Stomach (tissue), 9 donors: ENCODE data around the gene ADAMTS6. TPM values are rescaled to one million over a fixed set of nuclear protein-coding genes. Genes with fewer than 3 reads are reported as not detected.

Experiments
- DNase-seq, 2 donors: peaks; one replicate each; pipeline versions ENCODE4 v3.0.0 to v3.0.0-alpha.2; 2013 to 2019
- H3K27ac ChIP-seq, 5 donors: fragments of 200-600 bp in 4 of 5; sonication (generic) in 4 of 5; one replicate each; pipeline ENCODE4 v1.5.1; 2013 to 2019; ENCODE audit warnings: mild to moderate bottlenecking in 1 of 5, moderate library complexity in 1 of 5
- H3K27me3 ChIP-seq, 3 donors: fragments of 200-600 bp; sonication (generic); one replicate each; pipeline ENCODE4 v1.5.1; 2017 to 2019; ENCODE audit warnings: mixed run types in 1 of 3
- H3K36me3 ChIP-seq, 4 donors: fragments of 200-600 bp; sonication (generic); 1 replicate in 3 of 4; 2 replicates in 1 of 4; pipeline ENCODE4 v1.5.1; 2016 to 2019
- H3K4me1 ChIP-seq, 4 donors: fragments of 200-600 bp; sonication (generic); one replicate each; pipeline ENCODE4 v1.5.1; 2016 to 2019
- H3K4me3 ChIP-seq, 4 donors: fragments of 200-600 bp; sonication (generic) in 3 of 4; one replicate each; pipeline ENCODE4 v1.5.1; 2016 to 2019; ENCODE audit warnings: mild to moderate bottlenecking in 1 of 4
- H3K9me3 ChIP-seq, 4 donors: fragments of 200-600 bp; sonication (generic); one replicate each; pipeline ENCODE4 v1.5.1; 2016 to 2019
- CTCF ChIP-seq, 7 experiments: fragments of 450-650 bp in 4 of 7; fragments of 200-600 bp in 3 of 7; sonication (generic) in 3 of 7; IDR thresholded peaks; one replicate each; pipeline ENCODE4 v1.5.1; 2016 to 2019; ENCODE audit warnings: antibody characterized with exemption in 7 of 7, control low read depth in 2 of 7, mild to moderate bottlenecking in 1 of 7
- EP300 ChIP-seq: sonication (generic); formaldehyde crosslinking; IDR thresholded peaks from one replicate; pipeline ENCODE4 v1.6.1; 2017; ENCODE audit warnings: antibody characterized with exemption
- POLR2A ChIP-seq, 4 donors: fragments of 450-650 bp; IDR thresholded peaks; one replicate each; pipeline ENCODE4 v1.6.1; 2016; ENCODE audit warnings: antibody characterized with exemption in 4 of 4, control low read depth in 2 of 4, mild to moderate bottlenecking in 1 of 4, moderate library complexity in 1 of 4
- POLR2AphosphoS5 ChIP-seq, 3 donors: sonication (generic); formaldehyde crosslinking; IDR thresholded peaks; one replicate each; pipeline ENCODE4 v1.6.1; 2016; ENCODE audit warnings: antibody characterized with exemption in 3 of 3
- WGBS, 5 donors: extraction: QIAGEN DNeasy Blood & Tissue Kit in 3 of 5; methylation state at CpG; one replicate each; pipeline versions ENCODE4 v1.1.5 to v1.1.7; 2013 to 2018; 5-methylcytosine and 5-hydroxymethylcytosine counted together
- intact Hi-C: fragments of 100-400 bp; cut with DNase I; formaldehyde crosslinking; loops from one replicate; pipeline ENCODE4 v1.15.1; 2023; ENCODE audit warnings: low total_unique reads
- polyA plus RNA-seq, 3 donors: library from polyadenylated mRNA; stranded (reverse); fragments of 200-250 nt; gene quantifications; one replicate each; pipeline ENCODE4 v1.2.3, GENCODE V29; 2013
- total RNA-seq, 5 donors: library from RNA; depleted of rRNA; stranded (reverse); fragments of >200 nt; gene quantifications; one replicate each; pipeline versions ENCODE4 v1.1.0 to v1.2.3, GENCODE V29; 2014 to 2016
- donor health status: healthy with polysubstance abuse.
- donor health status: Bipolar disorder and iron deficiency.
- donor health status: healthy.

Gene ADAMTS6
- total and polyA plus RNA-seq, 8 donors, result 0.15 to 43.3 (median 0.58) TPM; not detected in 1

GRCh38 chr5:65157906-65158603 is 323.7 kb downstream of the ADAMTS6 start:
- Histone ChIP-seq H3K36me3 (no peaks in the 10 kb centered on the region), H3K4me1 (no peaks in the 10 kb centered on the region), H3K27ac (no peak overlapping the region), H3K27me3 (no peaks in the 10 kb centered on the region), H3K4me3 (no peak overlapping the region), H3K9me3 (no peaks in the 10 kb centered on the region)
- TF ChIP-seq POLR2A (IDR thresholded peaks at IDR 0.05) (no peak), EP300 (no peak), CTCF (IDR thresholded peaks at IDR 0.05) (no peak), POLR2AphosphoS5 (IDR thresholded peaks at IDR 0.05) (no peak)
- DNase-seq, result no peak
- intact Hi-C loops, result no loop called here
- 67 to 74% (median 70%) methylated on average over 4 of the region's 4 CpGs for WGBS, 5 donors

GRCh38 chr5:65156933-65157332 is 324.8 kb downstream of the ADAMTS6 start:
- Histone ChIP-seq H3K27me3 (no peaks in the 10 kb centered on the region), H3K36me3 (no peaks in the 10 kb centered on the region), H3K27ac (no peak overlapping the region), H3K4me3 (no peak overlapping the region), H3K9me3 (no peaks in the 10 kb centered on the region), H3K4me1 (no peaks in the 10 kb centered on the region)
- intact Hi-C loops, result no loop called here
- no peak for DNase-seq
- no peak for TF ChIP-seq POLR2AphosphoS5 (IDR thresholded peaks at IDR 0.05)
- no peak for TF ChIP-seq POLR2A (IDR thresholded peaks at IDR 0.05)
- no peak for TF ChIP-seq EP300
- no peak for TF ChIP-seq CTCF (IDR thresholded peaks at IDR 0.05)
- 82 to 92% (median 88%) methylated on average over 2 of the region's 2 CpGs for WGBS, 5 donors

GRCh38 chr5:65152131-65152530 is 329.6 kb downstream of the ADAMTS6 start:
- DNase-seq, result no peak
- 42 to 60% (median 50%) methylated on average over 2 of the region's 2 CpGs for WGBS, 5 donors

GRCh38 chr5:65151614-65152013 is 330.1 kb downstream of the ADAMTS6 start:
- 59 to 73% (median 62%) methylated on average over 5 of the region's 5 CpGs for WGBS, 5 donors
- DNase-seq, result peak in 1 of 2 donors; percentile 10
- Histone ChIP-seq H3K9me3 (no peaks in the 10 kb centered on the region), H3K4me1 (no peaks in the 10 kb centered on the region), H3K4me3 (no peak overlapping the region), H3K36me3 (no peaks in the 10 kb centered on the region), H3K27ac (no peak overlapping the region), H3K27me3 (no peaks in the 10 kb centered on the region)
- intact Hi-C loops, result no loop called here
- TF ChIP-seq CTCF (IDR thresholded peaks at IDR 0.05), result no peak
- no peak for TF ChIP-seq EP300
- TF ChIP-seq POLR2A (IDR thresholded peaks at IDR 0.05), result no peak
- no peak for TF ChIP-seq POLR2AphosphoS5 (IDR thresholded peaks at IDR 0.05)

More at GRCh38 chr5:65152131-65152530, 329.6 kb downstream of the ADAMTS6 start:
- H3K36me3 ChIP-seq, result no peaks in the 10 kb centered on the region
- H3K4me3 ChIP-seq, result no peak overlapping the region
- H3K9me3 ChIP-seq, result no peaks in the 10 kb centered on the region
- H3K27ac ChIP-seq, result no peak overlapping the region
- H3K4me1 ChIP-seq, result no peaks in the 10 kb centered on the region
- no peak for TF ChIP-seq CTCF (IDR thresholded peaks at IDR 0.05)
- TF ChIP-seq EP300, result no peak
- no peak for TF ChIP-seq POLR2A (IDR thresholded peaks at IDR 0.05)
- no peak for TF ChIP-seq POLR2AphosphoS5 (IDR thresholded peaks at IDR 0.05)
- intact Hi-C loops, result no loop called here
- H3K27me3 ChIP-seq, result no peaks in the 10 kb centered on the region
